Activated CD8-positive, alpha-beta memory T cell treated with anti-CD3 and anti-CD28 coated beads for 1 hour (primary cell): ENCODE measurements around the gene HILPDA.
"Not testable (repeated sequence)": the region's sequence is repeated elsewhere in the genome, so short reads cannot be mapped to it uniquely, and the experiment has no call there.

Experiments
- DNase-seq, 2 donors: peaks; one replicate each; pipeline ENCODE4 v3.0.0-alpha.2; 2020; ENCODE audit warnings: low read depth in 1 of 2; ENCODE audit errors: extremely low read depth in 1 of 2

Gene HILPDA

GRCh38 chr7:128431221-128431620 is 24.5 kb upstream of the HILPDA start:
- DNase-seq: no peak

GRCh38 chr7:128431754-128432153 is 23.9 kb upstream of the HILPDA start:
- DNase-seq: no peak

GRCh38 chr7:128434413-128435326 is 21.0 kb upstream of the HILPDA start:
- no peak for DNase-seq

- no peak for DNase-seq
Observed at GRCh38 chr7:128435327-128435686, 20.4 kb upstream of the HILPDA start.

GRCh38 chr7:128437426-128438332 is 18.0 kb upstream of the HILPDA start:
- DNase-seq: no peak

- no peak for DNase-seq
Observed at GRCh38 chr7:128442356-128442755, 13.3 kb upstream of the HILPDA start.

GRCh38 chr7:128443831-128444600 is 11.7 kb upstream of the HILPDA start:
- DNase-seq: no peak

GRCh38 chr7:128446306-128446705 is 9.4 kb upstream of the HILPDA start:
- DNase-seq: no peak

GRCh38 chr7:128447941-128448564 is 7.6 kb upstream of the HILPDA start:
- DNase-seq: no peak

- DNase-seq: no peak
Observed at GRCh38 chr7:128448751-128449302, 6.9 kb upstream of the HILPDA start.

GRCh38 chr7:128450409-128450808 is 5.3 kb upstream of the HILPDA start:
- DNase-seq: no peak

- no peak for DNase-seq
Observed at GRCh38 chr7:128450913-128451312, 4.8 kb upstream of the HILPDA start.

- DNase-seq: no peak
Observed at GRCh38 chr7:128452552-128452951, 3.1 kb upstream of the HILPDA start.

- DNase-seq: no peak
Observed at GRCh38 chr7:128453836-128454804, 1.6 kb upstream of the HILPDA start.

- DNase-seq: no peak
Observed at GRCh38 chr7:128454808-128455542, 703 bp upstream of the HILPDA start.

- DNase-seq: no peak
Observed at GRCh38 chr7:128456255-128456725, 612 bp downstream of the HILPDA start.

- not testable (repeated sequence) for DNase-seq
Observed at GRCh38 chr7:128457385-128457784, 1.7 kb downstream of the HILPDA start.

GRCh38 chr7:128458956-128459355 is 3.3 kb downstream of the HILPDA start:
- no peak for DNase-seq
